OCI-LY1 (cell line): Measurements from ENCODE around the gene MYOZ1.

ENCODE experiments used
- EZH2 ChIP-seq: fragments of 200-600 bp; sonication (generic), shearing (Covaris generic); IDR thresholded peaks from 2 replicates; pipeline ENCODE4 v1.8.0; 2017; ENCODE audit warnings: borderline replicate concordance, mixed run types, mild to moderate bottlenecking, antibody characterized with exemption, low read length, moderate library complexity, mixed read lengths
- TF ChIP-seq, protein P1 (sequence below): fragments of 200-600 bp; sonication (generic), shearing (Covaris generic); IDR thresholded peaks from 2 replicates; pipeline ENCODE4 v1.5.1; 2017; ENCODE audit warnings: mild to moderate bottlenecking, antibody characterized with exemption, low read length, moderate library complexity, mixed read lengths

DNA sequence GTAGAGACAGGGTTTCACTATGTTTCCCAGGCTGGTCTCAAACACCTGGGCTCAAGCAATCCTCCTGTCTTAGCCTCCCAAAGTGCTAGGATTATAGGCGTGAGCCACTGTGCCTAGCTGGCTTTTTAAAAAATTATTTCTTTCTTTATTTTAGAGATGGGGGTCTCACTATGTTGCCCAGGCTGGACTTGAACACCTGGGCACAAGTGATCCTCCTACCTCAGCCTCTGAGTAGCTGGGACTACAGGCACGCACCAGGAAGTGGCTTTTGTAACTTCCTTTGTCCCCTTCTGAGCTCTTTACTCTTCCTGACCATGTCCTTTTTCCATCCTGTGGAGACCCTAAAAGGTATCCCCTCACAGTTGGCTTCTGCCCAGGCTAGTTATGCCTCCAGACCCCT, 2.1 kb upstream of the MYOZ1 start:
- TF ChIP-seq, protein P1, sequence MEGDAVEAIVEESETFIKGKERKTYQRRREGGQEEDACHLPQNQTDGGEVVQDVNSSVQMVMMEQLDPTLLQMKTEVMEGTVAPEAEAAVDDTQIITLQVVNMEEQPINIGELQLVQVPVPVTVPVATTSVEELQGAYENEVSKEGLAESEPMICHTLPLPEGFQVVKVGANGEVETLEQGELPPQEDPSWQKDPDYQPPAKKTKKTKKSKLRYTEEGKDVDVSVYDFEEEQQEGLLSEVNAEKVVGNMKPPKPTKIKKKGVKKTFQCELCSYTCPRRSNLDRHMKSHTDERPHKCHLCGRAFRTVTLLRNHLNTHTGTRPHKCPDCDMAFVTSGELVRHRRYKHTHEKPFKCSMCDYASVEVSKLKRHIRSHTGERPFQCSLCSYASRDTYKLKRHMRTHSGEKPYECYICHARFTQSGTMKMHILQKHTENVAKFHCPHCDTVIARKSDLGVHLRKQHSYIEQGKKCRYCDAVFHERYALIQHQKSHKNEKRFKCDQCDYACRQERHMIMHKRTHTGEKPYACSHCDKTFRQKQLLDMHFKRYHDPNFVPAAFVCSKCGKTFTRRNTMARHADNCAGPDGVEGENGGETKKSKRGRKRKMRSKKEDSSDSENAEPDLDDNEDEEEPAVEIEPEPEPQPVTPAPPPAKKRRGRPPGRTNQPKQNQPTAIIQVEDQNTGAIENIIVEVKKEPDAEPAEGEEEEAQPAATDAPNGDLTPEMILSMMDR, result no peak
- no peak for TF ChIP-seq EZH2
